Sigmoid colon (tissue), 3 donors: Measurements from ENCODE around the gene LAMB3.

Experiments
- CTCF ChIP-seq, 4 experiments: fragments of 450-650 bp in 3 of 4; fragments of 200-600 bp in 1 of 4; IDR thresholded peaks; one replicate each; pipeline ENCODE4 v1.5.1; 2016 to 2019; ENCODE audit warnings: antibody characterized with exemption in 4 of 4, mild to moderate bottlenecking in 3 of 4, moderate library complexity in 2 of 4
- POLR2A ChIP-seq, 2 donors: fragments of 450-650 bp; IDR thresholded peaks; one replicate each; pipeline ENCODE4 v1.6.1; 2016; ENCODE audit warnings: antibody characterized with exemption in 2 of 2, mild to moderate bottlenecking in 2 of 2, moderate library complexity in 2 of 2

GRCh38 chr1:209600541-209600940 lies 51.7 kb downstream of the LAMB3 start:
- TF ChIP-seq POLR2A (IDR thresholded peaks at IDR 0.05) = no peak
- no peak for TF ChIP-seq CTCF (IDR thresholded peaks at IDR 0.05)
